ENCODE results near the gene AP4M1. TPM values are rescaled to one million over a fixed set of nuclear protein-coding genes. Genes with fewer than 3 reads are reported as not detected.

The AP4M1 gene
- polyA plus RNA-seq, 1 donor from 2014 or later: 100 TPM

DNA sequence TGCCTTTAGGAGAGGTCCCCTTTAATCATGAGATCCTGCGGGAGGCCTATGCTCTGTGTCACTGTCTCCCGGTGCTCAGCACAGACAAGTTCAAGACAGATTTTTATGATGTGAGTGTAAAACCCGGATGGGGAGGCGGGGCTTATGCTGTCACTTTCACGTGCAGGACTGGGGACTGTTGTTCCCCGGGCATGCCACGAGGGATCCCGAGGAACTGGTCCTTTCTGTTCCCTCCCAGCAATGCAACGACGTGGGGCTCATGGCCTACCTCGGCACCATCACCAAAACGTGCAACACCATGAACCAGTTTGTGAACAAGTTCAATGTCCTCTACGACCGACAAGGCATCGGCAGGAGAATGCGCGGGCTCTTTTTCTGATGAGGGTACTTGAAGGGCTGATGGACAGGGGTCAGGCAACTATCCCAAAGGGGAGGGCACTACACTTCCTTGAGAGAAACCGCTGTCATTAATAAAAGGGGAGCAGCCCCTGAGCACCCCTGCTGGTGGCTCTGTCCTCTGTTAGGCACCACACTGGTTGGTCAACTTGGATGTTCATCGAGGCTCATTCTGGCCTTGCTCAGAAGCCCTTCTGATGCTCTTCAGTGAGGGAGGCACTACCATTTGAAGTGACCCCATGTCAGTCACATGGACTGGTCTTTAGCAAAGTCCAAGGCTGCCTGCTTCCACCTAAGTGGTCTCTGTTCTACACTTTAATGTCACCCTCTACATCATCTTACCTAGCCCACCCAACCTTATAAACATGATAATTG lies 9.8 kb upstream of the AP4M1 start:
- Histone ChIP-seq H3K4me3 (ENCODE audit: low read length) (no peak overlapping the region), H3K36me3 (ENCODE audit: insufficient read depth, low read length) (peaks cover 6% of the 10 kb centered on the region), H3K9me3 (ENCODE audit: low read length) (no peaks in the 10 kb centered on the region), H3K79me2 (replicated peaks; ENCODE audit: insufficient read depth, low read length) (peaks cover 4% of the 10 kb centered on the region), H3F3A (ENCODE audit: insufficient read depth, low read length, poor library complexity, severe bottlenecking) (no peaks in the 10 kb centered on the region), H3K4me2 (ENCODE audit: low read length) (no peak overlapping the region), H3K27me3 (ENCODE audit: insufficient read depth, low read depth, low read length) (no peaks in the 10 kb centered on the region), H3K27ac (ENCODE audit: low read length) (no peak overlapping the region), H3K9ac (ENCODE audit: low read length) (no peak overlapping the region), H3K9me2 (ENCODE audit: insufficient read depth, low read length) (no peaks in the 10 kb centered on the region), H4K20me1 (ENCODE audit: insufficient read depth) (no peaks in the 10 kb centered on the region), H2AFZ (ENCODE audit: low read depth, low read length) (no peak overlapping the region)
- TF ChIP-seq POLR2AphosphoS5 (IDR thresholded peaks at IDR 0.05): peak; percentile 5
- no peak for TF ChIP-seq EP300 (conservative IDR thresholded peaks at IDR 0.05; ENCODE audit: poor library complexity, severe bottlenecking)

DNA sequence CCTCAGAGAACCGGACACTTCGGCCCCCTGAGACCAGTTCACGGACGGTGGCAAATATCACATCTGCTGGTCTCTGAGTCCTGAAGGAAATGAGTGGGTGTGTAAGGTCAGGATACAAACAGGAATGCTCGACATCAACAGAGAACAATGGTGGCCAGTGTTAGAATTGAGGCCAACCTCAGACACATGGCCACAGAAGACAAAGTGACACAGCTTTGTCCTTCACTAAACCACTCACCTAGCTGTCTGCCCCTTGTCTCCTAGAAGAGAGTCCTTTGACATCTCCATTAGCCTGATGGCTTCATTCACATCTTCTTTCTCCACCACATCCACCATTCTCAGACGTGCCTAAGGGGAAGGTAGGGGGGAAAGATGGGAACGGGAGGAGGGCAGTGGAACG lies 8.4 kb upstream of the AP4M1 start:
- H3K27me3 ChIP-seq (ENCODE audit: insufficient read depth, low read depth, low read length): no peaks in the 10 kb centered on the region

DNA sequence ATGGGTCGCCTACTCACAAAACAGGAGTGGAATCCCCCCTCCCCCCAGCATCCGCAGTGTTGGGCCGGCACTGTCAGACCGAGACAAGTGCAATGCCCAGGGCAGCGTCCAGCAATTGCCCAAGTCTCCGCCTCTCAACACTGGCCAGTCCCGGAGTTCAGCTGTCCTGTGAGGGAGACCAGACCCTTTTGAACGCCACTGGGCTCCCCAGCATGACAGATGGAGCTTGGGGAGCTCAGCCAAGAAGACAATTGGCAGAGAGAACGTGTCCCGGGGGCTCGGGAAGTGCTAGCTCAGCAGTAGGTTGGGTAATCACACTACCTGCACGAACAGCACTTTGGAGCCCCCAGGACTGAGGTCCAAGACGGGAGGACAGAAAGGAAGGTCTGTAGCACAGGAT lies 7.9 kb upstream of the AP4M1 start:
- H4K20me1 ChIP-seq (ENCODE audit: insufficient read depth): no peaks in the 10 kb centered on the region
- peaks cover 11% of the 10 kb centered on the region for H3K79me2 ChIP-seq (replicated peaks; ENCODE audit: insufficient read depth, low read length)
- H3K9ac ChIP-seq (ENCODE audit: low read length): no peak overlapping the region
- no peaks in the 10 kb centered on the region for H3K9me2 ChIP-seq (ENCODE audit: insufficient read depth, low read length)
- H3K4me2 ChIP-seq (ENCODE audit: low read length): no peak overlapping the region
- TF ChIP-seq TAF1 (IDR thresholded peaks at IDR 0.05; ENCODE audit: low read depth) (no peak), EP300 (conservative IDR thresholded peaks at IDR 0.05; ENCODE audit: poor library complexity, severe bottlenecking) (no peak), RAD21 (conservative IDR thresholded peaks at IDR 0.05) (no peak), MXI1 (conservative IDR thresholded peaks at IDR 0.05; ENCODE audit: poor library complexity, severe bottlenecking) (no peak), EZH2 (IDR thresholded peaks at IDR 0.05; ENCODE audit: borderline replicate concordance, insufficient read depth, low read length, poor library complexity, severe bottlenecking) (no peak), SMC3 (conservative IDR thresholded peaks at IDR 0.05; ENCODE audit: poor library complexity) (no peak), POLR2AphosphoS5 (IDR thresholded peaks at IDR 0.05) (no peak)
- TF ChIP-seq, protein P1, sequence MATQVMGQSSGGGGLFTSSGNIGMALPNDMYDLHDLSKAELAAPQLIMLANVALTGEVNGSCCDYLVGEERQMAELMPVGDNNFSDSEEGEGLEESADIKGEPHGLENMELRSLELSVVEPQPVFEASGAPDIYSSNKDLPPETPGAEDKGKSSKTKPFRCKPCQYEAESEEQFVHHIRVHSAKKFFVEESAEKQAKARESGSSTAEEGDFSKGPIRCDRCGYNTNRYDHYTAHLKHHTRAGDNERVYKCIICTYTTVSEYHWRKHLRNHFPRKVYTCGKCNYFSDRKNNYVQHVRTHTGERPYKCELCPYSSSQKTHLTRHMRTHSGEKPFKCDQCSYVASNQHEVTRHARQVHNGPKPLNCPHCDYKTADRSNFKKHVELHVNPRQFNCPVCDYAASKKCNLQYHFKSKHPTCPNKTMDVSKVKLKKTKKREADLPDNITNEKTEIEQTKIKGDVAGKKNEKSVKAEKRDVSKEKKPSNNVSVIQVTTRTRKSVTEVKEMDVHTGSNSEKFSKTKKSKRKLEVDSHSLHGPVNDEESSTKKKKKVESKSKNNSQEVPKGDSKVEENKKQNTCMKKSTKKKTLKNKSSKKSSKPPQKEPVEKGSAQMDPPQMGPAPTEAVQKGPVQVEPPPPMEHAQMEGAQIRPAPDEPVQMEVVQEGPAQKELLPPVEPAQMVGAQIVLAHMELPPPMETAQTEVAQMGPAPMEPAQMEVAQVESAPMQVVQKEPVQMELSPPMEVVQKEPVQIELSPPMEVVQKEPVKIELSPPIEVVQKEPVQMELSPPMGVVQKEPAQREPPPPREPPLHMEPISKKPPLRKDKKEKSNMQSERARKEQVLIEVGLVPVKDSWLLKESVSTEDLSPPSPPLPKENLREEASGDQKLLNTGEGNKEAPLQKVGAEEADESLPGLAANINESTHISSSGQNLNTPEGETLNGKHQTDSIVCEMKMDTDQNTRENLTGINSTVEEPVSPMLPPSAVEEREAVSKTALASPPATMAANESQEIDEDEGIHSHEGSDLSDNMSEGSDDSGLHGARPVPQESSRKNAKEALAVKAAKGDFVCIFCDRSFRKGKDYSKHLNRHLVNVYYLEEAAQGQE (IDR thresholded peaks at IDR 0.05; ENCODE audit: borderline replicate concordance): no peak
- TF ChIP-seq, protein P2, sequence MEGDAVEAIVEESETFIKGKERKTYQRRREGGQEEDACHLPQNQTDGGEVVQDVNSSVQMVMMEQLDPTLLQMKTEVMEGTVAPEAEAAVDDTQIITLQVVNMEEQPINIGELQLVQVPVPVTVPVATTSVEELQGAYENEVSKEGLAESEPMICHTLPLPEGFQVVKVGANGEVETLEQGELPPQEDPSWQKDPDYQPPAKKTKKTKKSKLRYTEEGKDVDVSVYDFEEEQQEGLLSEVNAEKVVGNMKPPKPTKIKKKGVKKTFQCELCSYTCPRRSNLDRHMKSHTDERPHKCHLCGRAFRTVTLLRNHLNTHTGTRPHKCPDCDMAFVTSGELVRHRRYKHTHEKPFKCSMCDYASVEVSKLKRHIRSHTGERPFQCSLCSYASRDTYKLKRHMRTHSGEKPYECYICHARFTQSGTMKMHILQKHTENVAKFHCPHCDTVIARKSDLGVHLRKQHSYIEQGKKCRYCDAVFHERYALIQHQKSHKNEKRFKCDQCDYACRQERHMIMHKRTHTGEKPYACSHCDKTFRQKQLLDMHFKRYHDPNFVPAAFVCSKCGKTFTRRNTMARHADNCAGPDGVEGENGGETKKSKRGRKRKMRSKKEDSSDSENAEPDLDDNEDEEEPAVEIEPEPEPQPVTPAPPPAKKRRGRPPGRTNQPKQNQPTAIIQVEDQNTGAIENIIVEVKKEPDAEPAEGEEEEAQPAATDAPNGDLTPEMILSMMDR (IDR thresholded peaks at IDR 0.05; ENCODE audit: poor library complexity, severe bottlenecking): no peak
- H3K9me3 ChIP-seq (ENCODE audit: low read length): no peaks in the 10 kb centered on the region
- H3K27ac ChIP-seq (ENCODE audit: low read length): no peak overlapping the region
- H3F3A ChIP-seq (ENCODE audit: insufficient read depth, low read length, poor library complexity, severe bottlenecking): no peaks in the 10 kb centered on the region
- H3K4me3 ChIP-seq (ENCODE audit: low read length): no peak overlapping the region
- H3K36me3 ChIP-seq (ENCODE audit: insufficient read depth, low read length): peaks cover 8% of the 10 kb centered on the region
- no peak overlapping the region for H2AFZ ChIP-seq (ENCODE audit: low read depth, low read length)
- H3K27me3 ChIP-seq (ENCODE audit: insufficient read depth, low read depth, low read length): no peaks in the 10 kb centered on the region

More for the DNA sequence above, 8.4 kb upstream of the AP4M1 start:
- Histone ChIP-seq H2AFZ (ENCODE audit: low read depth, low read length) (no peak overlapping the region), H3K9me2 (ENCODE audit: insufficient read depth, low read length) (no peaks in the 10 kb centered on the region), H3K9ac (ENCODE audit: low read length) (no peak overlapping the region), H3K27ac (ENCODE audit: low read length) (no peak overlapping the region), H4K20me1 (ENCODE audit: insufficient read depth) (no peaks in the 10 kb centered on the region), H3F3A (ENCODE audit: insufficient read depth, low read length, poor library complexity, severe bottlenecking) (no peaks in the 10 kb centered on the region), H3K4me3 (ENCODE audit: low read length) (no peak overlapping the region), H3K79me2 (replicated peaks; ENCODE audit: insufficient read depth, low read length) (peaks cover 8% of the 10 kb centered on the region), H3K9me3 (ENCODE audit: low read length) (no peaks in the 10 kb centered on the region), H3K4me2 (ENCODE audit: low read length) (no peak overlapping the region), H3K36me3 (ENCODE audit: insufficient read depth, low read length) (peaks cover 6% of the 10 kb centered on the region)
- TF ChIP-seq MXI1 (conservative IDR thresholded peaks at IDR 0.05; ENCODE audit: poor library complexity, severe bottlenecking) (no peak), TAF1 (IDR thresholded peaks at IDR 0.05; ENCODE audit: low read depth) (no peak), EP300 (conservative IDR thresholded peaks at IDR 0.05; ENCODE audit: poor library complexity, severe bottlenecking) (no peak), RAD21 (conservative IDR thresholded peaks at IDR 0.05) (no peak)
